Stimulated activated CD4-positive, alpha-beta T cell treated with anti-CD3 and anti-CD28 coated beads, TNF-alpha, amount 100 ng/mL, for 4 hours (primary cell): ENCODE measurements around the gene ZFYVE19.

ENCODE experiments used
- DNase-seq, 3 experiments: peaks; one replicate each; pipeline ENCODE4 v3.0.0-alpha.2; 2020; ENCODE audit warnings: low read depth in 3 of 3

ZFYVE19 gene

GRCh38 chr15:40815042-40815698 lies 8.3 kb downstream of the ZFYVE19 start:
- DNase-seq, result no peak

- DNase-seq, result no peak
Measured at GRCh38 chr15:40819048-40819447, 12.2 kb downstream of the ZFYVE19 start.

GRCh38 chr15:40821195-40821594 lies 14.3 kb downstream of the ZFYVE19 start:
- no peak for DNase-seq

- DNase-seq, result no peak
Measured at GRCh38 chr15:40823572-40824343, 16.9 kb downstream of the ZFYVE19 start.

GRCh38 chr15:40825661-40826422 lies 19.0 kb downstream of the ZFYVE19 start:
- no peak for DNase-seq

GRCh38 chr15:40826423-40827075 lies 19.7 kb downstream of the ZFYVE19 start:
- no peak for DNase-seq

- no peak for DNase-seq
Measured at GRCh38 chr15:40828447-40829036, 21.7 kb downstream of the ZFYVE19 start, which contains the start of gene PPP1R14D. TSS of gene PPP1R14D (minus strand) at chr15:40828708. CDS start at chr15:40828641, 67 bp downstream.

GRCh38 chr15:40829115-40829514 lies 22.2 kb downstream of the ZFYVE19 start:
- DNase-seq, result no peak

GRCh38 chr15:40830884-40831283 lies 24.0 kb downstream of the ZFYVE19 start:
- DNase-seq, result no peak

GRCh38 chr15:40831861-40832260 lies 25.0 kb downstream of the ZFYVE19 start:
- no peak for DNase-seq

- DNase-seq, result no peak
Measured at GRCh38 chr15:40832903-40833302, 26.0 kb downstream of the ZFYVE19 start.

GRCh38 chr15:40836020-40836419 lies 29.1 kb downstream of the ZFYVE19 start:
- no peak for DNase-seq

- DNase-seq, result no peak
Measured at GRCh38 chr15:40838756-40839155, 31.9 kb downstream of the ZFYVE19 start.

- DNase-seq, result no peak
Measured at GRCh38 chr15:40841741-40842140, 34.9 kb downstream of the ZFYVE19 start.

- DNase-seq, result no peak
Measured at GRCh38 chr15:40843261-40843884, 36.5 kb downstream of the ZFYVE19 start.

GRCh38 chr15:40843885-40844695 lies 37.2 kb downstream of the ZFYVE19 start, which contains the start of gene SPINT1:
TSS of gene SPINT1 (plus strand) at chr15:40844048. CDS start at chr15:40844555, 507 bp downstream.
- DNase-seq, result peak; percentile 61 to 71 (median 69)

GRCh38 chr15:40844696-40845030 lies 37.8 kb downstream of the ZFYVE19 start:
- peak in 1 of 3 experiments; percentile 31 for DNase-seq

- no peak for DNase-seq
Measured at GRCh38 chr15:40845036-40845435, 38.1 kb downstream of the ZFYVE19 start.

GRCh38 chr15:40845511-40846284 lies 38.8 kb downstream of the ZFYVE19 start:
- DNase-seq, result no peak
